H9 (cell line): ENCODE data around the gene ERAP2. TPM values are rescaled to one million over a fixed set of nuclear protein-coding genes. Genes with fewer than 3 reads are reported as not detected.

Experiments used
- DNase-seq: peaks from one replicate; pipeline ENCODE4 v3.0.0-alpha.2; 2017
- H2AFZ ChIP-seq: one replicate; pipeline ENCODE4 v1.6.1; 2013; ENCODE audit warnings: mild to moderate bottlenecking, low read length, control low read depth, moderate library complexity
- H2AK5ac ChIP-seq: 2 replicates; pipeline ENCODE4 v1.6.1; 2013; ENCODE audit warnings: low read length, control low read depth, mixed read lengths; ENCODE audit not compliant: insufficient read length
- H2BK120ac ChIP-seq: one replicate; pipeline ENCODE4 v1.6.1; 2013; ENCODE audit warnings: low read depth, mild to moderate bottlenecking, low read length, control low read depth, inconsistent platforms; ENCODE audit not compliant: poor library complexity, severe bottlenecking
- H2BK12ac ChIP-seq: 2 replicates; pipeline ENCODE4 v1.6.1; 2013; ENCODE audit warnings: low read length, control low read depth, mixed read lengths, low read depth; ENCODE audit not compliant: insufficient read length
- H2BK15ac ChIP-seq: 2 replicates; pipeline ENCODE4 v1.6.1; 2013; ENCODE audit warnings: low read depth, low read length, control low read depth
- H2BK20ac ChIP-seq: one replicate; pipeline ENCODE4 v1.6.1; 2013; ENCODE audit warnings: low read depth, mild to moderate bottlenecking, low read length, control low read depth, inconsistent platforms; ENCODE audit not compliant: poor library complexity, severe bottlenecking
- H2BK5ac ChIP-seq: 2 replicates; pipeline ENCODE4 v1.6.1; 2013; ENCODE audit warnings: low read length, control low read depth, mixed read lengths; ENCODE audit not compliant: insufficient read length
- H3K14ac ChIP-seq: 2 replicates; pipeline ENCODE4 v1.6.1; 2013; ENCODE audit warnings: low read length, control low read depth; ENCODE audit not compliant: insufficient read depth
- H3K18ac ChIP-seq: 2 replicates; pipeline ENCODE4 v1.6.1; 2013; ENCODE audit warnings: low read depth, mild to moderate bottlenecking, mixed read lengths, low read length, control low read depth; ENCODE audit not compliant: insufficient read length
- H3K23ac ChIP-seq: 2 replicates; pipeline ENCODE4 v1.6.1; 2013; ENCODE audit warnings: low read length, control low read depth, mixed read lengths, low read depth; ENCODE audit not compliant: insufficient read length
- H3K23me2 ChIP-seq: 2 replicates; pipeline ENCODE4 v1.6.1; 2013; ENCODE audit warnings: low read depth, mild to moderate bottlenecking, mixed read lengths, low read length, control low read depth; ENCODE audit not compliant: insufficient read length, poor library complexity, severe bottlenecking
- H3K27ac ChIP-seq: 2 replicates; pipeline ENCODE4 v1.5.1; 2013; ENCODE audit warnings: low read length, control low read depth, mixed read lengths, low read depth; ENCODE audit not compliant: insufficient read length
- H3K27me3 ChIP-seq: 2 replicates; pipeline ENCODE4 v1.6.1; 2013; ENCODE audit warnings: low read length, control low read depth, inconsistent platforms; ENCODE audit not compliant: insufficient read depth
- H3K4ac ChIP-seq: 2 replicates; pipeline ENCODE4 v1.6.1; 2013; ENCODE audit warnings: low read depth, mild to moderate bottlenecking, control low read depth, inconsistent platforms, low read length, moderate library complexity
- H3K4me1 ChIP-seq: 2 replicates; pipeline ENCODE4 v1.6.1; 2013; ENCODE audit warnings: low read length, control low read depth, inconsistent platforms; ENCODE audit not compliant: insufficient read depth
- H3K4me2 ChIP-seq: 2 replicates; pipeline ENCODE4 v1.6.1; 2013; ENCODE audit warnings: low read length, control low read depth, mixed read lengths; ENCODE audit not compliant: insufficient read length, insufficient read depth
- H3K56ac ChIP-seq: 2 replicates; pipeline ENCODE4 v1.6.1; 2013; ENCODE audit warnings: low read depth, mild to moderate bottlenecking, mixed read lengths, low read length, control low read depth; ENCODE audit not compliant: insufficient read length
- H3K79me1 ChIP-seq: 2 replicates; pipeline ENCODE4 v1.6.1; 2013; ENCODE audit warnings: low read depth, mild to moderate bottlenecking, moderate library complexity, low read length, control low read depth, inconsistent platforms; ENCODE audit not compliant: insufficient read depth, poor library complexity, severe bottlenecking
- H3K79me2 ChIP-seq: 2 replicates; pipeline ENCODE4 v1.6.1; 2013; ENCODE audit warnings: low read length, control low read depth, inconsistent platforms; ENCODE audit not compliant: insufficient read depth
- H3K9ac ChIP-seq: 2 replicates; pipeline ENCODE4 v1.6.1; 2013; ENCODE audit warnings: low read length, control low read depth, mixed read lengths; ENCODE audit not compliant: insufficient read length; ENCODE audit errors: extremely low read depth
- H3K9me3 ChIP-seq: one replicate; pipeline ENCODE4 v1.6.1; 2013; ENCODE audit warnings: low read depth, low read length, inconsistent platforms; ENCODE audit not compliant: control insufficient read depth
- H3T11ph ChIP-seq: one replicate; pipeline ENCODE4 v1.6.1; 2013; ENCODE audit warnings: mild to moderate bottlenecking, low read length, control low read depth, inconsistent platforms
- H4K20me1 ChIP-seq: one replicate; pipeline ENCODE4 v1.6.1; 2013; ENCODE audit not compliant: control insufficient read depth, insufficient read length, insufficient read depth
- H4K5ac ChIP-seq: 2 replicates; pipeline ENCODE4 v1.6.1; 2013; ENCODE audit warnings: low read depth, mild to moderate bottlenecking, mixed read lengths, low read length, control low read depth; ENCODE audit not compliant: insufficient read length
- H4K8ac ChIP-seq: replicated peaks from 2 replicates; pipeline ENCODE4 v1.6.1; 2013; ENCODE audit warnings: low read length, control low read depth, mixed read lengths, low read depth; ENCODE audit not compliant: insufficient read length
- H4K91ac ChIP-seq: 2 replicates; pipeline ENCODE4 v1.6.1; 2013; ENCODE audit warnings: low read depth, mild to moderate bottlenecking, moderate library complexity, mixed read lengths, low read length, control low read depth; ENCODE audit not compliant: insufficient read length
- H3K27ac Mint-ChIP-seq, 3 experiments: 2 replicates in 2 of 3; 3 replicates in 1 of 3; pipeline ENCODE4 v1.8.0; 2020 to 2021; ENCODE audit warnings: mixed read lengths in 3 of 3, mild to moderate bottlenecking in 1 of 3, moderate library complexity in 1 of 3
- H3K27me3 Mint-ChIP-seq: 2 replicates; pipeline ENCODE4 v1.8.0; 2021; ENCODE audit warnings: low read depth, mild to moderate bottlenecking, moderate library complexity, mixed read lengths
- H3K36me3 Mint-ChIP-seq, 3 experiments: 2 replicates in 2 of 3; 3 replicates in 1 of 3; pipeline ENCODE4 v1.8.0; 2020 to 2021; ENCODE audit warnings: low read depth in 3 of 3, mixed read lengths in 3 of 3; ENCODE audit not compliant: insufficient read depth in 1 of 3
- H3K4me1 Mint-ChIP-seq, 2 experiments: 2 replicates each; pipeline ENCODE4 v1.8.0; 2020; ENCODE audit warnings: mixed read lengths in 2 of 2
- H3K4me3 Mint-ChIP-seq, 2 experiments: 2 replicates in 1 of 2; 3 replicates in 1 of 2; pipeline ENCODE4 v1.8.0; 2020 to 2021; ENCODE audit warnings: mild to moderate bottlenecking in 2 of 2, mixed read lengths in 2 of 2, moderate library complexity in 1 of 2
- H3K9me3 Mint-ChIP-seq, 2 experiments: 2 replicates in 1 of 2; 3 replicates in 1 of 2; pipeline ENCODE4 v1.8.0; 2020; ENCODE audit warnings: mild to moderate bottlenecking in 2 of 2, mixed read lengths in 2 of 2, moderate library complexity in 1 of 2
- CTCF ChIP-seq: fragments of 200-600 bp; sonication (generic); conservative IDR thresholded peaks from 3 replicates; pipeline ENCODE4 v1.8.0; 2021; ENCODE audit warnings: antibody characterized with exemption, mild to moderate bottlenecking
- WGBS: extraction: QIAGEN DNeasy Blood & Tissue Kit; methylation state at CpG from one replicate; pipeline ENCODE4 v1.1.7; 2013; ENCODE audit warnings: missing lambda C conversion rate, low lambda C conversion rate, mixed read lengths; ENCODE audit not compliant: insufficient read length; ENCODE audit errors: extremely low coverage; 5-methylcytosine and 5-hydroxymethylcytosine counted together
- total RNA-seq: library from RNA; stranded (reverse); gene quantifications from 2 replicates; pipeline ENCODE4 v1.2.1, GENCODE V29; 2021

ERAP2 gene
- total RNA-seq, 1 experiment from 2014 or later = 0.09 TPM

GRCh38 chr5:96952974-96953730 lies 76.9 kb downstream of the ERAP2 start:
- TF ChIP-seq CTCF = no peak
- Histone ChIP-seq H2AFZ (no peak overlapping the region), H3K18ac (no peak overlapping the region), H2BK12ac (no peak overlapping the region), H2BK20ac (no peak overlapping the region), H4K91ac (no peak overlapping the region), H3K23me2 (no peaks in the 10 kb centered on the region), H2BK5ac (no peak overlapping the region), H3K14ac (no peak overlapping the region), H3K56ac (no peak overlapping the region), H3K4ac (no peak overlapping the region), H4K20me1 (no peaks in the 10 kb centered on the region), H2BK120ac (no peak overlapping the region), H3K9me3 (no peaks in the 10 kb centered on the region), H3K27me3 (no peaks in the 10 kb centered on the region), H3K4me2 (no peak overlapping the region), H4K5ac (no peak overlapping the region), H3K4me1 (no peaks in the 10 kb centered on the region; the same call in 1 of the 2 replicates), H3T11ph (no peak overlapping the region), H4K8ac (no peak overlapping the region), H2BK15ac (no peak overlapping the region), H3K27ac (no peak overlapping the region), H3K79me1 (no peaks in the 10 kb centered on the region), H3K23ac (no peak overlapping the region), H2AK5ac (no peak overlapping the region), H3K9ac (no peak overlapping the region), H3K79me2 (no peaks in the 10 kb centered on the region)
- peaks cover 8 to 15% (median 8%) of the 10 kb centered on the region in 3 experiments for H3K36me3 Mint-ChIP-seq
- H3K4me1 Mint-ChIP-seq = peaks cover 9 to 30% of the 10 kb centered on the region in 2 experiments
- no peak overlapping the region for H3K4me3 Mint-ChIP-seq
- no CpG with 5 or more reads among the region's 7 CpGs for WGBS
- H3K27me3 Mint-ChIP-seq = peaks cover 1% of the 10 kb centered on the region
- H3K27ac Mint-ChIP-seq = peak overlapping the region in 1 of 3 experiments; percentile 24; a peak in 1 of 7 replicates
- DNase-seq = no peak
- peaks cover 12 to 13% of the 10 kb centered on the region in 2 experiments for H3K9me3 Mint-ChIP-seq
